ENCODE data around the gene COBL.

Gene COBL

GRCh38 chr7:51103718-51104117 is 212.9 kb downstream of the COBL start:
- H3K9me3 ChIP-seq = peaks cover 0 to 2% (median 0%) of the 10 kb centered on the region in 3 donors
- DNase-seq = no peak
- H3K27me3 ChIP-seq = no peaks in the 10 kb centered on the region
- TF ChIP-seq CTCF (IDR thresholded peaks at IDR 0.05) = no peak
- H3K4me1 ChIP-seq = no peaks in the 10 kb centered on the region
- intact Hi-C loops (cut with DNase I; ENCODE audit: low total_unique reads) = no loop called here
- H3K4me3 ChIP-seq = no peak overlapping the region
- H3K36me3 ChIP-seq = no peaks in the 10 kb centered on the region
- H3K27ac ChIP-seq = no peak overlapping the region

GRCh38 chr7:51102828-51103227 is 213.8 kb downstream of the COBL start:
- H3K27me3 ChIP-seq = no peaks in the 10 kb centered on the region

GRCh38 chr7:51101111-51101757 is 215.4 kb downstream of the COBL start:
- Histone ChIP-seq H3K9me3 (peaks cover 0 to 18% (median 0%) of the 10 kb centered on the region in 3 donors), H3K4me1 (no peaks in the 10 kb centered on the region), H3K27ac (no peak overlapping the region), H3K27me3 (no peaks in the 10 kb centered on the region), H3K36me3 (no peaks in the 10 kb centered on the region), H3K4me3 (no peak overlapping the region)
- intact Hi-C loops (cut with DNase I; ENCODE audit: low total_unique reads) = no loop called here
- no peak for TF ChIP-seq CTCF (IDR thresholded peaks at IDR 0.05)
- DNase-seq = no peak

More at GRCh38 chr7:51102828-51103227, 213.8 kb downstream of the COBL start:
- Histone ChIP-seq H3K4me3 (no peak overlapping the region), H3K4me1 (no peaks in the 10 kb centered on the region), H3K9me3 (peaks cover 0 to 11% (median 0%) of the 10 kb centered on the region in 3 donors), H3K36me3 (no peaks in the 10 kb centered on the region), H3K27ac (no peak overlapping the region)
- no peak for DNase-seq
- intact Hi-C loops (cut with DNase I; ENCODE audit: low total_unique reads) = no loop called here
- no peak for TF ChIP-seq CTCF (IDR thresholded peaks at IDR 0.05)

- Histone ChIP-seq H3K9me3 (peaks cover 0 to 12% (median 10%) of the 10 kb centered on the region in 3 donors), H3K4me3 (no peak overlapping the region), H3K4me1 (no peaks in the 10 kb centered on the region), H3K27ac (no peak overlapping the region), H3K36me3 (no peaks in the 10 kb centered on the region), H3K27me3 (peaks cover 0 to 8% of the 10 kb centered on the region in 2 donors)
- intact Hi-C loops (cut with DNase I; ENCODE audit: low total_unique reads) = no loop called here
- TF ChIP-seq CTCF (IDR thresholded peaks at IDR 0.05) = no peak
- DNase-seq = no peak
Observed at GRCh38 chr7:51090411-51090810, 226.2 kb downstream of the COBL start.

- no peak for TF ChIP-seq CTCF (IDR thresholded peaks at IDR 0.05)
- H3K9me3 ChIP-seq = no peaks in the 10 kb centered on the region
Observed at GRCh38 chr7:51085034-51085692, 231.4 kb downstream of the COBL start.

More at GRCh38 chr7:51085034-51085692, 231.4 kb downstream of the COBL start:
- Histone ChIP-seq H3K4me3 (no peak overlapping the region), H3K36me3 (no peaks in the 10 kb centered on the region), H3K27me3 (peaks cover 0 to 8% of the 10 kb centered on the region in 2 donors), H3K4me1 (no peaks in the 10 kb centered on the region), H3K27ac (no peak overlapping the region)
- no peak for DNase-seq
- intact Hi-C loops (cut with DNase I; ENCODE audit: low total_unique reads) = no loop called here
